Gastrocnemius medialis (tissue), 4 donors: ENCODE results near the gene RNF38.

Source experiments
- POLR2A ChIP-seq, 2 donors: fragments of 450-650 bp; IDR thresholded peaks; one replicate each; pipeline ENCODE4 v1.6.1; 2017; ENCODE audit warnings: antibody characterized with exemption in 2 of 2, mild to moderate bottlenecking in 2 of 2, moderate library complexity in 2 of 2
- TF ChIP-seq, protein P1 (sequence below), 5 experiments: fragments of 450-650 bp in 3 of 5; fragments of 200-600 bp in 2 of 5; sonication (generic) in 2 of 5; IDR thresholded peaks in 4 of 5; conservative IDR thresholded peaks in 1 of 5; 1 replicate in 4 of 5; 2 replicates in 1 of 5; pipeline ENCODE4 v1.5.1; 2016 to 2019; ENCODE audit warnings: antibody characterized with exemption in 5 of 5, mild to moderate bottlenecking in 3 of 5, moderate library complexity in 3 of 5

DNA sequence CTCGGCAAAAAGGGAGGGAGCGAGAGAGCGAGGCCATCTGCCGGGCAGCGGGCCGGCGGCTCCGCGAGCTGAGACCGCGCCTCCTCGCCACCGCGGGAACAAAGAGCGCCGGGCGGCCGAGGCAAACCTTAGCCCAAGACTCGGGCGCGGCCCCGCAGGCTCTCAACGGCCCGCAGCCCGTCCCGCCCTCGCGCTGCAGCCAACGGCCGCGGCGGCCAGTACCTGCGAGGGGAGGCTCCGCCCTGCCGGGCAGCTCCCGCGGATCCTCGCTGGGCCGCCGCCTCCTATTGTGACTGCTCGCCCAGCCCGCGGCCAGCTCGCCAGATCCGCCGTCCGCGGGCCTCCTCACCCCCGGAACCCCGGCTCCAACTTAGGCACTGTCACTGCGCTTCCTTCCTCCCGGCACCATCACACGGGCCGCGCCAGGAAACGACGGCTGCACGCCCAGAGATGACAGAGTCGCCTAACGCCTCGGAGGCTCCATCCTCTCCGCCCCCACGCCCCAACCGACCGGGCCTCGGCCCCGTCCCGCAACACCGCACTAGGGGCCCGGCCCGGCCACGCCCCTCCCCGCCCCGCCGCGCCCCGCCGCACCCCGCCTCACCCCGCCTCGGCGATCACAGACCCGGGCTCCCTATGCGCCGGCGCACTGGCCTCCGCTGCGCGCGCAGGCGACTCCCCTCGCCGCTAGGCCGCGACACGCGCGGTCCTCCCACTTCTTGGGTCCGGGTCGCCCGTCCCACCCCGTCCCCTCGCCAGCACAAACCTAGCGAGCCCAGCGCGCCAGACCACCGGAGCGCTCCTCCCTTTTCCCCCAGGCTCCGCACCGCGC is 479 bp upstream of the RNF38 start:
- TF ChIP-seq, protein P1, sequence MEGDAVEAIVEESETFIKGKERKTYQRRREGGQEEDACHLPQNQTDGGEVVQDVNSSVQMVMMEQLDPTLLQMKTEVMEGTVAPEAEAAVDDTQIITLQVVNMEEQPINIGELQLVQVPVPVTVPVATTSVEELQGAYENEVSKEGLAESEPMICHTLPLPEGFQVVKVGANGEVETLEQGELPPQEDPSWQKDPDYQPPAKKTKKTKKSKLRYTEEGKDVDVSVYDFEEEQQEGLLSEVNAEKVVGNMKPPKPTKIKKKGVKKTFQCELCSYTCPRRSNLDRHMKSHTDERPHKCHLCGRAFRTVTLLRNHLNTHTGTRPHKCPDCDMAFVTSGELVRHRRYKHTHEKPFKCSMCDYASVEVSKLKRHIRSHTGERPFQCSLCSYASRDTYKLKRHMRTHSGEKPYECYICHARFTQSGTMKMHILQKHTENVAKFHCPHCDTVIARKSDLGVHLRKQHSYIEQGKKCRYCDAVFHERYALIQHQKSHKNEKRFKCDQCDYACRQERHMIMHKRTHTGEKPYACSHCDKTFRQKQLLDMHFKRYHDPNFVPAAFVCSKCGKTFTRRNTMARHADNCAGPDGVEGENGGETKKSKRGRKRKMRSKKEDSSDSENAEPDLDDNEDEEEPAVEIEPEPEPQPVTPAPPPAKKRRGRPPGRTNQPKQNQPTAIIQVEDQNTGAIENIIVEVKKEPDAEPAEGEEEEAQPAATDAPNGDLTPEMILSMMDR (IDR thresholded peaks at IDR 0.05 in 4 of 5, conservative IDR thresholded peaks at IDR 0.05 in 1 of 5): peak in 2 of 5 experiments; percentile 22
- TF ChIP-seq POLR2A (IDR thresholded peaks at IDR 0.05): peak; percentile 57 to 82
